Mesenchymal stem cell (in vitro differentiated cells and primary cell): ENCODE results near the gene FRYL.

Source experiments
- DNase-seq: peaks from one replicate; pipeline ENCODE4 v3.0.0-alpha.2; 2013
- H2AFZ ChIP-seq: one replicate; pipeline ENCODE4 v1.6.1; 2013; ENCODE audit warnings: low read depth, mild to moderate bottlenecking, control low read depth, inconsistent platforms, low read length, moderate library complexity
- H2AK5ac ChIP-seq: 2 replicates; pipeline ENCODE4 v1.6.1; 2013; ENCODE audit warnings: low read length, moderate library complexity, mild to moderate bottlenecking, inconsistent platforms; ENCODE audit not compliant: severe bottlenecking
- H2BK120ac ChIP-seq: one replicate; pipeline ENCODE4 v1.6.1; 2013; ENCODE audit warnings: low read depth, mild to moderate bottlenecking, inconsistent platforms, low read length, moderate library complexity
- H2BK12ac ChIP-seq, 2 experiments: one replicate each; pipeline ENCODE4 v1.6.1; 2013; ENCODE audit warnings: inconsistent platforms in 2 of 2, low read length in 2 of 2, mild to moderate bottlenecking in 2 of 2, moderate library complexity in 2 of 2, control low read depth in 1 of 2
- H2BK15ac ChIP-seq: one replicate; pipeline ENCODE4 v1.6.1; 2013; ENCODE audit warnings: mild to moderate bottlenecking, low read depth, inconsistent platforms; ENCODE audit not compliant: poor library complexity, severe bottlenecking
- H2BK5ac ChIP-seq: 2 replicates; pipeline ENCODE4 v1.6.1; 2013; ENCODE audit warnings: low read depth, mild to moderate bottlenecking, low read length, control low read depth, inconsistent platforms; ENCODE audit not compliant: poor library complexity, severe bottlenecking
- H3K14ac ChIP-seq, 2 experiments: one replicate each; pipeline ENCODE4 v1.6.1; 2013; ENCODE audit warnings: inconsistent platforms in 2 of 2, low read length in 2 of 2, control low read depth in 1 of 2, mild to moderate bottlenecking in 1 of 2, moderate library complexity in 1 of 2
- H3K18ac ChIP-seq, 2 experiments: one replicate each; pipeline ENCODE4 v1.6.1; 2013; ENCODE audit warnings: inconsistent platforms in 2 of 2, low read length in 2 of 2, control low read depth in 1 of 2, low read depth in 1 of 2, mild to moderate bottlenecking in 1 of 2
- H3K23ac ChIP-seq, 2 experiments: one replicate each; pipeline ENCODE4 v1.6.1; 2013; ENCODE audit warnings: inconsistent platforms in 2 of 2, low read length in 2 of 2, mild to moderate bottlenecking in 2 of 2, moderate library complexity in 2 of 2, control low read depth in 1 of 2
- H3K27ac ChIP-seq: 2 replicates; pipeline ENCODE4 v1.5.1; 2013; ENCODE audit warnings: mild to moderate bottlenecking, moderate library complexity, low read length, control low read depth, inconsistent platforms; ENCODE audit not compliant: poor library complexity, severe bottlenecking
- H3K27me3 ChIP-seq, 2 experiments: 2 replicates each; pipeline versions ENCODE4 v1.6.1 to v1.7.0; 2013; ENCODE audit warnings: low read length in 2 of 2, mild to moderate bottlenecking in 2 of 2, moderate library complexity in 2 of 2, control low read depth in 1 of 2, inconsistent platforms in 1 of 2; ENCODE audit not compliant: control insufficient read depth in 1 of 2, insufficient read depth in 1 of 2
- H3K36me3 ChIP-seq, 2 experiments: 2 replicates each; pipeline versions ENCODE4 v1.6.1 to v1.7.0; 2013; ENCODE audit warnings: low read length in 2 of 2, control low read depth in 1 of 2, inconsistent platforms in 1 of 2, low read depth in 1 of 2, mild to moderate bottlenecking in 1 of 2; ENCODE audit not compliant: insufficient read depth in 2 of 2, control insufficient read depth in 1 of 2
- H3K4ac ChIP-seq, 2 experiments: one replicate each; pipeline ENCODE4 v1.6.1; 2013; ENCODE audit warnings: inconsistent platforms in 2 of 2, low read length in 2 of 2, mild to moderate bottlenecking in 2 of 2, moderate library complexity in 2 of 2, control low read depth in 1 of 2, low read depth in 1 of 2
- H3K4me1 ChIP-seq: 2 replicates; pipeline ENCODE4 v1.6.1; 2013; ENCODE audit warnings: low read depth, low read length, control low read depth; ENCODE audit not compliant: control insufficient read depth, insufficient read depth
- H3K4me2 ChIP-seq: 2 replicates; pipeline ENCODE4 v1.6.1; 2013; ENCODE audit warnings: low read length, mild to moderate bottlenecking, inconsistent platforms; ENCODE audit not compliant: poor library complexity, severe bottlenecking
- H3K4me3 ChIP-seq, 2 experiments: 2 replicates each; pipeline versions ENCODE4 v1.5.1 to v1.7.0; 2013; ENCODE audit warnings: low read length in 2 of 2, mild to moderate bottlenecking in 2 of 2, control low read depth in 1 of 2, low read depth in 1 of 2; ENCODE audit not compliant: insufficient read depth in 1 of 2
- H3K79me1 ChIP-seq: replicated peaks from 2 replicates; pipeline ENCODE4 v1.6.1; 2013; ENCODE audit warnings: mild to moderate bottlenecking, control low read depth, low read length, inconsistent platforms; ENCODE audit not compliant: poor library complexity, severe bottlenecking
- H3K9ac ChIP-seq: 2 replicates; pipeline ENCODE4 v1.7.0; 2013; ENCODE audit warnings: mild to moderate bottlenecking, low read length, moderate library complexity
- H3K9me3 ChIP-seq: 2 replicates; pipeline ENCODE4 v1.7.0; 2013; ENCODE audit warnings: mild to moderate bottlenecking, low read length; ENCODE audit not compliant: control insufficient read depth
- H4K8ac ChIP-seq: one replicate; pipeline ENCODE4 v1.6.1; 2013; ENCODE audit warnings: inconsistent platforms, mild to moderate bottlenecking, low read length, moderate library complexity
- H4K91ac ChIP-seq: one replicate; pipeline ENCODE4 v1.6.1; 2013; ENCODE audit warnings: mild to moderate bottlenecking, low read length, inconsistent platforms
- WGBS: methylation state at CpG from one replicate; pipeline ENCODE4 v1.1.7; 2013; ENCODE audit warnings: mixed read lengths; 5-methylcytosine and 5-hydroxymethylcytosine counted together

Gene FRYL

DNA sequence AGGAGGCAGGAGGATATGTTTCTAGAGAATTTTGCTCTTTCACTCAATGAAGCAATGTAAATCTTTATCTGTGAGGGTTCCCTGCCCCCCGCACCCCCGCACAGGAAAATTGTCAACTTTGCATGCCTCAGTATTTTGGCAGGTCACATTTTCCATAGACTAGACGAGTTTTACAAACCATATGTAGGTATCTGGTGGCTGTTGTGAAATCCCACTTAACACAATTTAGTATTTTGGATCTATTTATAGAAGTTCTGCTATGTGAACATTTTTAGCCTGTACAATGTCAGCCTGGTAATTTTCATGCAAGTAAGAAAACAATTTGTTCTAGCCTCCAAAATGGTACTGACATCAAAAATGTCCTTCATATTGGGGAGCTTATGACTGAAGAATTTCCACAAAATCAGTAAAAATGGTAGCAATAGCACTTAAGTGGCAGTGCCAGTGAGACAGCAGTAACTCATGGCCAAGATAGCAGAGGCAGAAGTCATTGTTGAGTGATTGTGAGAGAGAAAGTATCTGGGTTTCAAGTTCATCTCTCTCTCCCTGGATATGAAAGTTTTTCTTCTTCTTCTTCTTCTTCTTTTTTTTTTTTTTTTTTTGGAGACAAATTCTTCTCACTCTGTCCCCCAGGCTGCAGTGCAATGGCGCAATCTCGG is 12.4 kb upstream of the FRYL start:
- peak; percentile 42 for DNase-seq
- H3K14ac ChIP-seq = no peak overlapping the region
- no peak overlapping the region for H3K4ac ChIP-seq
- H3K27me3 ChIP-seq = no peaks in the 10 kb centered on the region
- no peaks in the 10 kb centered on the region for H3K9me3 ChIP-seq
- no peak overlapping the region for H2BK5ac ChIP-seq
- H4K91ac ChIP-seq = no peak overlapping the region
- H3K27ac ChIP-seq = no peak overlapping the region
- no peaks in the 10 kb centered on the region for H3K36me3 ChIP-seq
- no peak overlapping the region for H3K18ac ChIP-seq
- no peaks in the 10 kb centered on the region for H3K4me1 ChIP-seq
- H3K79me1 ChIP-seq = no peaks in the 10 kb centered on the region
- 100% methylated on average over 2 of the region's 5 CpGs for WGBS
- no peak overlapping the region for H3K4me3 ChIP-seq
- H2BK15ac ChIP-seq = no peak overlapping the region
- no peak overlapping the region for H2AFZ ChIP-seq
- H2BK120ac ChIP-seq = no peak overlapping the region
- H3K23ac ChIP-seq = no peak overlapping the region
- no peak overlapping the region for H2AK5ac ChIP-seq
- H3K9ac ChIP-seq = no peak overlapping the region
- H2BK12ac ChIP-seq = no peak overlapping the region
- H4K8ac ChIP-seq = no peak overlapping the region
- H3K4me2 ChIP-seq = no peak overlapping the region

DNA sequence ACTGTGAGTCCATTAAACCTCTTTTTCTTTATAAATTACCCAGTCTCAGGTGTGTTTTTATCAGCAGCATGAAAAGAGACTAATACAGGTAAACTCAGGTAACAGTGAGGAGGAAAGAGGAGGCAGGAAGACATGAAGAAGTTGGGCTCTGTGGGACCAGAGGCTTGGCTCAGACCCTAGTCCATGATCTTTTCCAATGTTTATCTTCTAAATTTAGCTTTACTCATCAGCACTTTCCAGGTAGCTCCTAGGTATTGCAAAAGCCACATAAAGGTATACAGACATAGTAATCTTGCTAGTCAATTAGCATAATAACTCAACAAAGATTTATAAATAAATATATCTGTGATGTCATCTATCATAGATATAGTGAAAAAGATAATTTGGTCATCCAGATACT is 11.2 kb upstream of the FRYL start:
- H3K9ac ChIP-seq = no peak overlapping the region
- H4K91ac ChIP-seq = no peak overlapping the region
- H3K14ac ChIP-seq = no peak overlapping the region
- DNase-seq = no peak
- no peak overlapping the region for H3K27ac ChIP-seq
- H2AFZ ChIP-seq = no peak overlapping the region
- no peak overlapping the region for H2AK5ac ChIP-seq
- no peaks in the 10 kb centered on the region for H3K79me1 ChIP-seq
- no peak overlapping the region for H3K4me2 ChIP-seq
- H3K18ac ChIP-seq = no peak overlapping the region
- H2BK5ac ChIP-seq = no peak overlapping the region
- no peaks in the 10 kb centered on the region for H3K9me3 ChIP-seq
- H2BK120ac ChIP-seq = no peak overlapping the region
- H3K23ac ChIP-seq = no peak overlapping the region
- no peak overlapping the region for H2BK15ac ChIP-seq
- H2BK12ac ChIP-seq = no peak overlapping the region
- H3K36me3 ChIP-seq = no peaks in the 10 kb centered on the region
- no peaks in the 10 kb centered on the region for H3K27me3 ChIP-seq
- H3K4me1 ChIP-seq = no peaks in the 10 kb centered on the region
- H3K4me3 ChIP-seq = no peak overlapping the region
- no peak overlapping the region for H3K4ac ChIP-seq
- H4K8ac ChIP-seq = no peak overlapping the region

DNA sequence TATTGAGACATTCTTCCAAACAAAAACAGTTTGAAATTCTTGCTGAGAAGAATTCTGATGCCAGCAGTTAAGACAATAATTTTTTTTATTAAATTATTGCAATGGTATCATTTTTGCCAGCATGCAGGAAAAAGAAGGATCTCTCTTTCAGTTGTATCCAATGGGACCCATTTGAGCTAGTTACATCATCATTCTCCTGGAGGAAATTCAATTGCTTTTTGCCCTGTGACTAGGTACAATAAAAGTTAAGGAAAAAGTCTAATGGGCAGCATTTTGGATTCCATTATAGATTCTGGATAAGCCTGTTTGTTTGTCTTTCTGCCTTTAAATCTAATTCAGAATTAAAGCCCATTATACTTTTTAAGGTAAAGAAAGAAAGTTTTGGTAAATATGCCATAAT is 10.5 kb upstream of the FRYL start:
- Histone ChIP-seq H3K9ac (no peak overlapping the region), H2BK15ac (no peak overlapping the region), H3K9me3 (no peaks in the 10 kb centered on the region), H2BK120ac (no peak overlapping the region), H3K18ac (no peak overlapping the region), H3K27ac (no peak overlapping the region), H4K8ac (no peak overlapping the region), H3K4me3 (no peak overlapping the region), H3K4me2 (no peak overlapping the region), H2AFZ (no peak overlapping the region), H3K27me3 (no peaks in the 10 kb centered on the region), H3K4ac (no peak overlapping the region), H3K79me1 (no peaks in the 10 kb centered on the region), H2AK5ac (no peak overlapping the region), H2BK5ac (no peak overlapping the region), H3K14ac (no peak overlapping the region), H3K4me1 (no peaks in the 10 kb centered on the region), H2BK12ac (no peak overlapping the region), H3K36me3 (no peaks in the 10 kb centered on the region), H4K91ac (no peak overlapping the region), H3K23ac (no peak overlapping the region)
- no peak for DNase-seq

DNA sequence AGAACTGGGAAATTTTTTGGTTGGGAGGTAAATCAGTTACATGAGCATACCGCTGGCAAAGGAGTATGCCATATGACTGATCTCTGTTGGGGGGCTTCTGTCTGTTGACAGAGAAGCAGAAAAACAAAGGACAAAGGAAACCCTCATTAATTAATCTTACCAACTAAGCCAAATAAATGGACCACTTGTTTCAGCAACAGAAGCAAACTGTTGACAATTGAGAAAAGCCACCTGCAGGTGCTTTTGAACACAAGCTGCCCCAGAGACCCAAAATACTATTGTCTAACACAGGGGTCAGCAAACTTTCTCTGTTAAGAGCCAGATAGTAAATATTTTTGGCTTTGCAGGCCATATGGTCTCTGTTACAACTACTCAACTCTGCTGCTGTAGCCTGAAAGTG is 7.0 kb upstream of the FRYL start:
- no peaks in the 10 kb centered on the region for H3K4me1 ChIP-seq
- H3K14ac ChIP-seq = no peak overlapping the region
- H3K36me3 ChIP-seq = no peaks in the 10 kb centered on the region
- H2BK15ac ChIP-seq = no peak overlapping the region
- H4K8ac ChIP-seq = no peak overlapping the region
- no peak overlapping the region for H2BK12ac ChIP-seq
- WGBS = no CpG with 5 or more reads among the region's 1 CpG
- DNase-seq = no peak
- H4K91ac ChIP-seq = no peak overlapping the region
- H3K23ac ChIP-seq = no peak overlapping the region
- H3K4me3 ChIP-seq = no peak overlapping the region
- no peaks in the 10 kb centered on the region for H3K79me1 ChIP-seq
- H3K4ac ChIP-seq = no peak overlapping the region
- H3K27me3 ChIP-seq = no peaks in the 10 kb centered on the region
- no peak overlapping the region for H2AK5ac ChIP-seq
- H2BK120ac ChIP-seq = no peak overlapping the region
- no peak overlapping the region for H3K27ac ChIP-seq
- no peak overlapping the region for H2BK5ac ChIP-seq
- no peak overlapping the region for H3K4me2 ChIP-seq
- H3K9ac ChIP-seq = no peak overlapping the region
- no peak overlapping the region for H3K18ac ChIP-seq
- no peaks in the 10 kb centered on the region for H3K9me3 ChIP-seq
- H2AFZ ChIP-seq = no peak overlapping the region
